ENCODE results near the gene SKIDA1.

Gene SKIDA1

GRCh38 chr10:21529032-21529910, 3.8 kb upstream of the SKIDA1 start:
- no peak for DNase-seq (ENCODE audit: low read depth)

GRCh38 chr10:21528236-21529031, 3.0 kb upstream of the SKIDA1 start:
- no peak for DNase-seq (ENCODE audit: low read depth)

- no peak for DNase-seq (ENCODE audit: low read depth)
These were observed 2.2 kb upstream of the SKIDA1 start for GRCh38 chr10:21527598-21528235.

GRCh38 chr10:21526860-21527597, 1.5 kb upstream of the SKIDA1 start:
- DNase-seq (ENCODE audit: low read depth): no peak

GRCh38 chr10:21526188-21526859, 842 bp upstream of the SKIDA1 start:
- DNase-seq (ENCODE audit: low read depth): no peak

DNA sequence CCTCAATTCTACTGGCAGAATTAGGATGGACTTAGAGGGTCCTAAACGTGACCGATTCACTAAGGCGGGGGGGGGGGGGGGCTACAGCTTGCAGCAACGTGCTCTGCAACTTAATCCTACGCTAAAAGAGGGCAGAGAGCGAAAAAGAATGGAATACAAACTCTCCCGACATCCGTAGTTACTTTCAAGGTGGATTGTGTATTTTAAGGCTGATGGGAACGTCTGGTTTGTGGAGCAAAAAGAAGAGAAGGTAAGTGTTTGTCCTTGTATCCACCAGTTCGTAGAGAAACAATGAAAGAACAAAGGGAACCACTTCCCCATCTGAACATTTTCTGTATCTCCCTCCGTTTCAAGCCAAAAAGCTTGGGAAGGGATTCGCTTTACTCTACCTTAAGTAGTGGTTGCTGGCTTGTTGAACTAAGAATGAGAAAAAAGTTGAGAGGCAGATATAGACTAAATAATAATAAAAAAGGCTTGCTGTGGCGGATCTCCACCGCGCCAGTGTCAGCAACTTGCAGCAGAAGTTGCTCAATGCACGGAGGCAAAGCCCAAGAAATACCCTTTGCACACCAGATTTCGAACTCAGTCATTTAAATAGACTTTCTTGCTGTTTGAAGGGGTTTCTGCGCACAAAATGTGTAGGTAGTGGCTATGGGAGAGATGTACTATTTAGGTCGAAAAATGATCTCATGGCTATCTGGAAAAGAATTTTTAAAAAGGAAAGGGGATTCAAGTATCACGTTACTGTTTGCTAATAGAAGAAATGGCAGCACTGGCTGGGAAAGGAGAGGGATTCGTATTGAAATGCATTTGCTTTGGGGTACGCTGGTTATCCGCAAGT, 736 bp downstream of the SKIDA1 start:
- DNase-seq (ENCODE audit: low read depth): no peak

- no peak for DNase-seq (ENCODE audit: low read depth)
These were observed 1.4 kb downstream of the SKIDA1 start for GRCh38 chr10:21524131-21524525.

DNA sequence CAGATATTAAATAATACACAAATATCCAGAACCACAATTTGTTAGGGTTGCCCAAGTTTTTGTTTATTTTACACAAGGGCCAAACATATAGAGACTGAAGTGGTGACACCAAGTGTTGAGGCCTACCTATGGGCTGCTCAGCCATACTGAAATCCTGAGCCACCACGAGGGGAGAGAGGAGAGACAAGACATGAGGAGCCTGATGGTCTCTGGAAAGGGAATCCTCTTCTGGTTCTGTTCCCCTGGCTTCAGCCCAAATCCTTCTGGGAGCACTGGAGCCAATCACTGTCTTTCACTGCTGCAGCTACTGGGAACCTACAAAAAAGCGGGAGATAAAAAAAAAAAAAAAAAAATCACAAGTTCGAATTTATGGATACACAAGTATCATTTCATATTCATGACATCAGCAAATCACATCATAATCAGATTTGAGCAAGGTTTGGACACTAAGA, 1.9 kb downstream of the SKIDA1 start:
- no peak for DNase-seq (ENCODE audit: low read depth)

DNA sequence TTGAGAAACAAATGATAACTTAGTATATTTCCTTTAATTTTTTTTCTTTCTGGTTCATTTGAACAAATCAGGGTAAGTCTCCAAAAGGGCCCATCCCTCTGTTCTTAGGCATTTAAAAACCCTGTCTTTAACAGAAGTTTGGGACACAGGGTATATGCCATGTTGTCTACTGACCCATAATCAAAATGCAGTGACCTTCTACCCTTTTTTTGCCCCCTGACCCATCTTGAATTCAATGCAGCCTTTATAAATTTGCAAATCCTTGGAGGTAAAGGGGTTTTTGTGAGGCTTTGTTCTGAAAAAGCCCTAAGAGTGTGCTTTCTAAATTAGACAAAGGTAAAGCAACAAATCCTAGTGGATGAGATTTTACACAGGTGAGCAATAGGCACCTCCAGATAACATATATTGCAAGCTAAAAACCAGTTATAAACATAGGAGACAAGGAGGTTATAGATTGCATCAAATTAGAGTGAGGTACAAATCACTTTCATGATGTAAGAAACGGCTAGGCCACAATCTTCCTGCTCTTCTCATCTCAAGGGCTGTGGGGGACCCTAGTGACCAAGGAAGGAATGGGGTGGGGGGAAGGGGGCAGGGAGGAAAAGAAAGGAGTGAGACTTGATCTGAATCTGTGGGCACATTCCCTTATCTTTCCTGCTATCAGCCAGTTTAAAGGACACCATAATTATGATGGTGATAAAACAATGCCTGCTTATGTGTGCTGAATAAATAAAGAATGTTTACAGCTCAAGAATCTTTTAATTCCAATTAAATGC, 2.7 kb downstream of the SKIDA1 start:
- no peak for DNase-seq (ENCODE audit: low read depth)

DNA sequence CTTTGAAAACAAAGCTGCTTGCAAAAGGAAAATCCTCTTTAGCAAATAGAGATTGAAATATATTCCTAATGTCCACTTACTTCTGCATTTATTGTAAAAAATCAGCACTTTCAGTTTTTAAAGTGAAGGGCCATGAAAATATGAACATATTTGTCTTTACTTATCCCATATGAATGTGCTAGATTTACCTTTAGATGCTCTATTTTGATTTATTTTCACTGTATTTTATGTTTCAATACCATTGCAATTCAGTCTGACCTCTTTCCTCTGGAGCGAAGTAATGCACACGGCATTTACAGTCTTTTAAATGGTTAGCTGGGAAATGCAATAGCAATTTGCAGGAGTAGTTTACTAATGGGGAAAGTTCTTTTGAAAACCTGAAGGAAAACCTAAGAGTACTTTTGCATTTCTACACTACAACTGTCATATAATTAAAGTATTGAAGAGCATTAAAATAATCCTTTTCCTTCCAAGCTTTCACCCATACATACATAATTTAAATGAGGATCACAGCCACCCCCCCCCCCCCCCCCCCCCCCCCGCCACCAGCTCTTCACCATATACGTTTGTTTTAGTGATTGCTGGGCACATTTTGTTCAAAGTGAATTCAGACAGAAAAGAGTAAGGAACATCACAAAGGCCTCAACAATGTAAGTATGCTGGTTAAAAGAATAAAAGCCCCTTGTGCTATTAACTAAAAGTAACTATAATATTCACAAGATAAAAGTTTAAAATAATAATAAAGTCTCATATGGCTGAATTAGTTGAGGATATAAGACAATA, 3.5 kb downstream of the SKIDA1 start:
- no peak for DNase-seq (ENCODE audit: low read depth)

DNA sequence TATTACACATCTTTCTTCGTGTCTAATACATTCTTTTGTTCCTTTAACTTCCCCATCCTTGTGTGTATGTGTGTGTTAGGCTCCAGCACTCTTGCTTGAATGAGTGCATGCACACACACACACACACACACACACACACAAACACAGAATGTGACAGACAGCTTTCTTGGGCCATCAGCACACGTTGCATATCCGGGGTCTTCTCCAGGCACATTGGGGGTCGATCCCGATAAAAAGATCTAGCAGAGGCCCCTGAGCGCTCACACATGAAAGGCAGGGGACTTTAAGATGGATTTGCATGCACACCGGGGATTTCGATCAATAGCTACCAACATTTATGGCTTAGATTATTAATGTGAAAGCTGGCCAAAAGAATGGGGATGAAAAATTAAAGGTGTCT, 4.5 kb downstream of the SKIDA1 start:
- no peak for DNase-seq (ENCODE audit: low read depth)

DNA sequence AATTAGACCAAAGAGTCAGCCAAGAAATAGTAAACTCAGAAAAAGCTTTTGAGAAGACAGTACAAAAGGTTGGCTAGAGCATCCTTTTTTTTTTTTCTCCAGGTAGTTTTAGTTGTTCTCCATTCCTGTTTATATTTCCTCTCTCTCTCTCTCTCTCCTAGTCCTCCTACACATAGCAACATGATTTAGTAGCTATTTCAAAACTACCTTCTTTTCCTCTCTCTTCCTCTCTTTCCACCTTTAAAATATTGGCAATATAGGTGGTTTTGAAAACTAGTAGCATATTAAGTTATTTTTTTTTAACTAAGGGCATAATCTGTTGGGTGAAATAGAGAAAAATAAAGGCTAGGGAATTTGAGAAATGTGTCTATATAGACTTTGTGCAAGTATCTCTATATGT, 5.0 kb downstream of the SKIDA1 start:
- DNase-seq (ENCODE audit: low read depth): no peak

GRCh38 chr10:21519941-21520436, 5.5 kb downstream of the SKIDA1 start:
- no peak for DNase-seq (ENCODE audit: low read depth)

GRCh38 chr10:21519397-21519933, 6.0 kb downstream of the SKIDA1 start:
- no peak for DNase-seq (ENCODE audit: low read depth)

- no peak for DNase-seq (ENCODE audit: low read depth)
These were observed 6.7 kb downstream of the SKIDA1 start for GRCh38 chr10:21518641-21519396.

DNA sequence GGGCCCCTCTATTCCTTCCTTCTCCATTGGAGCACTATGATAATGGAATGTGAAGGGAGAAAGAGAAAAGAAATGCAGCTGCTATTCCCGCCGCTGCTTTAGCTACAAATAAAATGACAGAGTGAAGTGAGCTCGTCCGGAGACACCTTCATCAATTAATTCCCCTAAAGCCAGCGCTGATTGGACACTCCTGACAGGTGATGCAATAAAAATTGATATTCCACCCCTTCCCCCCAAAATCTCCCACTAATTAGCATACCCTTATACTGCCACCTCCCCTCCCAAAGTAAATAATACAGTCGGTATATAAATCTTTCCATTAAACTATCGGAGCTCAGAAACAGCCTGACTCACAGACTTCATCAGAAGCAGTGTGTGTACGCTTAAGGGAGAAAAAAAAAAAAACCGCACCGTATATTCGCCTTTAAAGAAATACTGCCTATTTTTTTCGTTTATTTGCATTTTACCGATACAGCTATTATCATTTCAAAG, 7.3 kb downstream of the SKIDA1 start:
- no peak for DNase-seq (ENCODE audit: low read depth)
